ENCODE measurements around the gene RIMBP2.

GRCh38 chr12:130448044-130448821 is 267.9 kb downstream of the RIMBP2 start:
- TF ChIP-seq CTCF (IDR thresholded peaks at IDR 0.05) (no peak), POLR2A (IDR thresholded peaks at IDR 0.05) (no peak)

Data from tibial nerve (tissue), 3 donors.